ENCODE data around the gene PNISR. TPM values are rescaled to one million over a fixed set of nuclear protein-coding genes. Genes with fewer than 3 reads are reported as not detected.

The PNISR gene
- total RNA-seq, 1 donor from 2014 or later, result 129 TPM

GRCh38 chr6:99393366-99393697, 31.8 kb downstream of the PNISR start:
- H3K36me3 Mint-ChIP-seq (ENCODE audit: low read depth), result peaks cover 5% of the 10 kb centered on the region
- peak overlapping the region; percentile 91 for H3K4me3 Mint-ChIP-seq (ENCODE audit: low read depth)
- no peak for DNase-seq (ENCODE audit: low spot score)
- H3K9me3 Mint-ChIP-seq, result no peaks in the 10 kb centered on the region
- H3K27me3 Mint-ChIP-seq (ENCODE audit: low read depth), result no peaks in the 10 kb centered on the region
- peak overlapping the region; percentile 88 for H3K27ac Mint-ChIP-seq
- H3K4me1 Mint-ChIP-seq (ENCODE audit: low read depth), result peaks cover 6% of the 10 kb centered on the region
- intact Hi-C loops (cut with micrococcal nuclease), result loop anchor here (1.0 to 5.0 kb wide), 2 partner anchors 46 to 63 kb away; partner anchors contain the start of gene FAXC

GRCh38 chr6:99390896-99391295, 34.2 kb downstream of the PNISR start:
- Mint-ChIP-seq H3K4me1 (ENCODE audit: low read depth) (peaks cover 6% of the 10 kb centered on the region), H3K4me3 (ENCODE audit: low read depth) (no peak overlapping the region), H3K27ac (no peak overlapping the region), H3K36me3 (ENCODE audit: low read depth) (no peaks in the 10 kb centered on the region), H3K9me3 (no peaks in the 10 kb centered on the region), H3K27me3 (ENCODE audit: low read depth) (no peaks in the 10 kb centered on the region)
- intact Hi-C loops (cut with micrococcal nuclease), result loop anchor here (5.0 kb wide), 1 partner anchor 44 kb away; the partner anchor contains the start of gene FAXC
- DNase-seq (ENCODE audit: low spot score), result no peak

GRCh38 chr6:99384507-99384906, 40.6 kb downstream of the PNISR start:
- no peaks in the 10 kb centered on the region for H3K9me3 Mint-ChIP-seq

GRCh38 chr6:99378636-99379035, 46.5 kb downstream of the PNISR start:
- Mint-ChIP-seq H3K27ac (no peak overlapping the region), H3K9me3 (no peaks in the 10 kb centered on the region), H3K4me1 (ENCODE audit: low read depth) (peaks cover 1% of the 10 kb centered on the region), H3K4me3 (ENCODE audit: low read depth) (no peak overlapping the region), H3K36me3 (ENCODE audit: low read depth) (no peaks in the 10 kb centered on the region), H3K27me3 (ENCODE audit: low read depth) (no peaks in the 10 kb centered on the region)
- intact Hi-C loops (cut with micrococcal nuclease), result no loop called here
- DNase-seq (ENCODE audit: low spot score), result no peak

More at GRCh38 chr6:99384507-99384906, 40.6 kb downstream of the PNISR start:
- intact Hi-C loops (cut with micrococcal nuclease), result no loop called here
- Mint-ChIP-seq H3K4me1 (ENCODE audit: low read depth) (no peaks in the 10 kb centered on the region), H3K27me3 (ENCODE audit: low read depth) (no peaks in the 10 kb centered on the region), H3K36me3 (ENCODE audit: low read depth) (no peaks in the 10 kb centered on the region), H3K4me3 (ENCODE audit: low read depth) (no peak overlapping the region), H3K27ac (no peak overlapping the region)
- no peak for DNase-seq (ENCODE audit: low spot score)

- Mint-ChIP-seq H3K27me3 (ENCODE audit: low read depth) (no peaks in the 10 kb centered on the region), H3K27ac (no peak overlapping the region), H3K4me3 (ENCODE audit: low read depth) (no peak overlapping the region), H3K36me3 (ENCODE audit: low read depth) (no peaks in the 10 kb centered on the region), H3K9me3 (no peaks in the 10 kb centered on the region), H3K4me1 (ENCODE audit: low read depth) (no peaks in the 10 kb centered on the region)
- intact Hi-C loops (cut with micrococcal nuclease), result no loop called here
- DNase-seq (ENCODE audit: low spot score), result no peak
Measured at GRCh38 chr6:99369533-99369932, 55.6 kb downstream of the PNISR start.

- no peaks in the 10 kb centered on the region for H3K27me3 Mint-ChIP-seq (ENCODE audit: low read depth)
- intact Hi-C loops (cut with micrococcal nuclease), result no loop called here
- no peak overlapping the region for H3K27ac Mint-ChIP-seq
- H3K4me3 Mint-ChIP-seq (ENCODE audit: low read depth), result no peak overlapping the region
- no peaks in the 10 kb centered on the region for H3K9me3 Mint-ChIP-seq
- no peak for DNase-seq (ENCODE audit: low spot score)
- peaks cover 16% of the 10 kb centered on the region for H3K4me1 Mint-ChIP-seq (ENCODE audit: low read depth)
- no peaks in the 10 kb centered on the region for H3K36me3 Mint-ChIP-seq (ENCODE audit: low read depth)
Measured at GRCh38 chr6:99366852-99367251, 58.3 kb downstream of the PNISR start.

GRCh38 chr6:99364026-99364425, 61.1 kb downstream of the PNISR start:
- DNase-seq (ENCODE audit: low spot score), result no peak
- H3K27me3 Mint-ChIP-seq (ENCODE audit: low read depth), result no peaks in the 10 kb centered on the region
- no peak overlapping the region for H3K4me3 Mint-ChIP-seq (ENCODE audit: low read depth)
- H3K36me3 Mint-ChIP-seq (ENCODE audit: low read depth), result no peaks in the 10 kb centered on the region
- peaks cover 16% of the 10 kb centered on the region for H3K4me1 Mint-ChIP-seq (ENCODE audit: low read depth)
- no peaks in the 10 kb centered on the region for H3K9me3 Mint-ChIP-seq
- H3K27ac Mint-ChIP-seq, result peak overlapping the region; percentile 34
- intact Hi-C loops (cut with micrococcal nuclease), result loop anchor here (2.0 kb wide), 3 partner anchors 19 to 173 kb away; partner anchors contain the start of gene PNISR

GRCh38 chr6:99362678-99363268, 62.3 kb downstream of the PNISR start:
- Mint-ChIP-seq H3K9me3 (no peaks in the 10 kb centered on the region), H3K4me3 (ENCODE audit: low read depth) (no peak overlapping the region), H3K36me3 (ENCODE audit: low read depth) (no peaks in the 10 kb centered on the region), H3K4me1 (ENCODE audit: low read depth) (peaks cover 16% of the 10 kb centered on the region), H3K27me3 (ENCODE audit: low read depth) (peaks cover 2% of the 10 kb centered on the region), H3K27ac (peak overlapping the region; percentile 50)
- no peak for DNase-seq (ENCODE audit: low spot score)
- intact Hi-C loops (cut with micrococcal nuclease), result no loop called here

- DNase-seq (ENCODE audit: low spot score), result no peak
- peaks cover 16% of the 10 kb centered on the region for H3K4me1 Mint-ChIP-seq (ENCODE audit: low read depth)
- no peak overlapping the region for H3K4me3 Mint-ChIP-seq (ENCODE audit: low read depth)
- intact Hi-C loops (cut with micrococcal nuclease), result no loop called here
- peaks cover 24% of the 10 kb centered on the region for H3K27me3 Mint-ChIP-seq (ENCODE audit: low read depth)
- no peaks in the 10 kb centered on the region for H3K36me3 Mint-ChIP-seq (ENCODE audit: low read depth)
- H3K27ac Mint-ChIP-seq, result no peak overlapping the region
- no peaks in the 10 kb centered on the region for H3K9me3 Mint-ChIP-seq
Measured at GRCh38 chr6:99359800-99360199, 65.3 kb downstream of the PNISR start.

GRCh38 chr6:99356641-99357040, 68.5 kb downstream of the PNISR start:
- H3K9me3 Mint-ChIP-seq, result no peaks in the 10 kb centered on the region
- no peak for DNase-seq (ENCODE audit: low spot score)
- H3K36me3 Mint-ChIP-seq (ENCODE audit: low read depth), result no peaks in the 10 kb centered on the region
- intact Hi-C loops (cut with micrococcal nuclease), result no loop called here
- no peak overlapping the region for H3K4me3 Mint-ChIP-seq (ENCODE audit: low read depth)
- peaks cover 35% of the 10 kb centered on the region for H3K27me3 Mint-ChIP-seq (ENCODE audit: low read depth)
- no peak overlapping the region for H3K27ac Mint-ChIP-seq
- no peaks in the 10 kb centered on the region for H3K4me1 Mint-ChIP-seq (ENCODE audit: low read depth)

GRCh38 chr6:99354983-99355382, 70.1 kb downstream of the PNISR start:
- no peaks in the 10 kb centered on the region for H3K9me3 Mint-ChIP-seq
- DNase-seq (ENCODE audit: low spot score), result no peak
- no peaks in the 10 kb centered on the region for H3K36me3 Mint-ChIP-seq (ENCODE audit: low read depth)
- intact Hi-C loops (cut with micrococcal nuclease), result no loop called here
- peaks cover 49% of the 10 kb centered on the region for H3K27me3 Mint-ChIP-seq (ENCODE audit: low read depth)
- no peak overlapping the region for H3K4me3 Mint-ChIP-seq (ENCODE audit: low read depth)
- H3K27ac Mint-ChIP-seq, result no peak overlapping the region
- H3K4me1 Mint-ChIP-seq (ENCODE audit: low read depth), result no peaks in the 10 kb centered on the region

GRCh38 chr6:99353126-99353525, 72.0 kb downstream of the PNISR start:
- Mint-ChIP-seq H3K36me3 (ENCODE audit: low read depth) (no peaks in the 10 kb centered on the region), H3K27me3 (ENCODE audit: low read depth) (peaks cover 58% of the 10 kb centered on the region), H3K9me3 (no peaks in the 10 kb centered on the region), H3K27ac (no peak overlapping the region), H3K4me3 (ENCODE audit: low read depth) (no peak overlapping the region), H3K4me1 (ENCODE audit: low read depth) (no peaks in the 10 kb centered on the region)
- intact Hi-C loops (cut with micrococcal nuclease), result no loop called here
- DNase-seq (ENCODE audit: low spot score), result no peak

- DNase-seq (ENCODE audit: low spot score), result no peak
- H3K9me3 Mint-ChIP-seq, result no peaks in the 10 kb centered on the region
- H3K27ac Mint-ChIP-seq, result no peak overlapping the region
- H3K27me3 Mint-ChIP-seq (ENCODE audit: low read depth), result peaks cover 64% of the 10 kb centered on the region
- H3K4me3 Mint-ChIP-seq (ENCODE audit: low read depth), result peak overlapping the region; percentile 5
- intact Hi-C loops (cut with micrococcal nuclease), result no loop called here
- peaks cover 1% of the 10 kb centered on the region for H3K4me1 Mint-ChIP-seq (ENCODE audit: low read depth)
- H3K36me3 Mint-ChIP-seq (ENCODE audit: low read depth), result no peaks in the 10 kb centered on the region
Measured at GRCh38 chr6:99350573-99350972, 74.5 kb downstream of the PNISR start.
